NCI-H748 treated with DMSO at 0.1 percent for 48 hours (cell line): ENCODE data around the gene SYTL2.
A peak's percentile ranks its signal among the peaks of the same experiment; 100 is the strongest.
"Not testable (repeated sequence)": the region's sequence is repeated elsewhere in the genome, so short reads cannot be mapped to it uniquely, and the experiment has no call there.

Experiments
- DNase-seq: peaks from one replicate; lab custom pipeline; 2025; lab: John Stamatoyannopoulos, UW

The SYTL2 gene

GRCh38 chr11:85810871-85811611 is at the start of gene SYTL2:
SYTL2 (minus strand) TSS chr11:85811141; CDS start chr11:85757725, 53,416 bp downstream.
- DNase-seq: peak; percentile 12

- not testable (repeated sequence) for DNase-seq
These were observed 48.6 kb upstream of the SYTL2 start for GRCh38 chr11:85859541-85859940.

- no peak for DNase-seq
These were observed 46.2 kb upstream of the SYTL2 start for GRCh38 chr11:85857098-85857497.

GRCh38 chr11:85855341-85855656 is 44.4 kb upstream of the SYTL2 start, which contains the start of gene CCDC83:
CCDC83 (plus strand) TSS chr11:85855383; CDS start chr11:85865124, 9,741 bp downstream.
- DNase-seq: no peak

DNA sequence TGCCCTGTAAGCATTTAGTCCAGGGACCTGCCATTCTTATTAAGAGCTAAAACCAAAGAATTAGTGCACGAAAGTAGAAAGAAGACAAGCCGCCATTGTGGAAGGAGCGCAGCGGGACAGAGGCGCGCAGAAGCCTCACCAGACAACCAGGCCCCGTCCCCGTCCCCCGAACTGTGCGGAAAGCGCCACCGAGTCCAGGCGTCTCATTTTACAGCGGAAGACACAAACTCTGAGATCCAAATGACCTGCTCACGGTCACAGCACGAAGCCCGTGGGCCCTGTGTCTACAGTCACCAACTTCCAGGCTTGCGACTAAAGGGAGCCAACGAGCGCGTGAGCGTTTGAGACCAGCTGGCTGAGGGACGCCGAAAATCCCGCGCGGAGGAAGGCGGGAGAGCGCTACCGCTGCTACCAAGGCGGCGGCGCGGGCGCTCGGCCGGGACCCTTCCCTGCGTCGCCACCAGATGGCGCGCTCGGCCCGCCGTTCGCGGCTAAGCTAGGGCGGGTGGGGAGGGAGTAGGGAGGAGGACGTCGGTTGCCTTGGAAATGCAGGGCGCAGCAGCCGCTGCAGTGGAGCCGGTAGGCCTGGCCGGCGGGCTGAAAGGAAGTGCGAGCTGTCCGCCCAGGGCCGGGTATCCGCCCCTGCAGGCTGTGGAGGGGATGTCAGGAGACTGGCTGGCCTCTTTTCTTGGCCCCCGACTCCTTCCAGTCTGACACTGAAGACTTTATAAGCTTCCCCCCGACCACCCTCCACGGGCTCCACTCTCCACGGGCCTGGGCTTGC is 43.8 kb upstream of the SYTL2 start:
- DNase-seq: peak; percentile 59

GRCh38 chr11:85854212-85854556 is 43.2 kb upstream of the SYTL2 start:
- no peak for DNase-seq

DNA sequence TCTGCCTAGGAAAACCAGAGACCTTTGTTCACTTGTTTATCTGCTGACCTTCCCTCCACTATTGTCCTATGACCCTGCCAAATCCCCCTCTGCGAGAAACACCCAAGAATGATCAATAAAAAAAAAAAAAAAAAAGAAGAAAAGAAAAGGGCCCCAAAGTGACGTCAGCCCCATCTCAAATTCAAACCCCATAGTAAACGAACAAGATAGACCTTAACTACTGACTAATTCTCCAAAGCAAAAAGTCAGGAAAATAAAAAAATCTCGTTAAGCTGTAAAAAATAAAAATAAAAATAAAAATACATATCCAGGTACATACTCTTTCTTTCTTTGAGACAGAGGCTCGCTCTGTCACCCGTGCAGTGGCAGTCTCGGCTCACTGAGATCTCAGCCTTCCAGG is 42.6 kb upstream of the SYTL2 start:
- not testable (repeated sequence) for DNase-seq

GRCh38 chr11:85852754-85853153 is 41.8 kb upstream of the SYTL2 start:
- DNase-seq: not testable (repeated sequence)

GRCh38 chr11:85848556-85848955 is 37.6 kb upstream of the SYTL2 start:
- DNase-seq: no peak

DNA sequence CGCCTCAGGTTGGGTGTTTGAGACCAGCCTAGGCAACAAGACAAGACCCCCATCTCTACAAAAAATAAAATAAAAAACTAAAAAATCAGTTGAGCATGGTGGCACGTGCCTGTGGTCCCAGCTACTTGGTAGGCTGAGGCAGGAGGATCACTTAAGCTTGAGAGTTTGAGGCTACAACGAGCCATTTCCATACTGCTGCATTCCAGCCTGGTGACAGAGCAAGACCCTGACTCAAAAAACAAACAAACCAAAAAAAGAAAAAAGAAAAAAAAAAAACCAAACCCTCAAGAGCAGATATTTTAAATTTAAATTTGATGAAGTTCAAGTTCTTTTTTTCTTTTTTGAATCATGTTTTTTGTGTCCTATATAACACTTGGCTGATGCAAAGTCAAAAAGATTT is 37.1 kb upstream of the SYTL2 start:
- no peak for DNase-seq

- DNase-seq: no peak
These were observed 36.5 kb upstream of the SYTL2 start for GRCh38 chr11:85847436-85847835.

DNA sequence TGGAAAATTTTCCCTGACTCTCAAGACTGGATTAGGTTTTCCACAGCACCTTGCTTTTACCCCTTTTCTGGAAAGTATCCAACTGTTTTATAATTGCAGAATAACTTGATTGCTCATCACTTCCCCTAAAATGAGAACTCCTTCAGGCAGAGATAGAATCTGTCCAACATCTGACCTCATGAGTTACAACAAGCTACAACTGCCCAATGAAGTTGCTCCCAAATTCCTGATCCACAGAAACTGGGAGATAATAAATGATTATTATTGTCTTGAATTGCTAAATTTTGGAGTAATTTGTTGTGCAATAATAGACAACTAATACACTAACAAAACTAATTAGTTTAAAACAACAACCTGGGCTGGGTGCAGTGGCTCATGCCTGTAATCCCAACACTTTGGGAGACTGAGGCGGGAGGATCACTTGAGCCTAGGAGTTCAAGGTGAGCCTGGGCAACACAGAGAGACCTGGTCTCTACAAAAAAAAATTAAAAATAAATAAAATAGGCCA is 34.2 kb upstream of the SYTL2 start:
- no peak for DNase-seq

GRCh38 chr11:85844439-85845123 is 33.6 kb upstream of the SYTL2 start:
- no peak for DNase-seq

DNA sequence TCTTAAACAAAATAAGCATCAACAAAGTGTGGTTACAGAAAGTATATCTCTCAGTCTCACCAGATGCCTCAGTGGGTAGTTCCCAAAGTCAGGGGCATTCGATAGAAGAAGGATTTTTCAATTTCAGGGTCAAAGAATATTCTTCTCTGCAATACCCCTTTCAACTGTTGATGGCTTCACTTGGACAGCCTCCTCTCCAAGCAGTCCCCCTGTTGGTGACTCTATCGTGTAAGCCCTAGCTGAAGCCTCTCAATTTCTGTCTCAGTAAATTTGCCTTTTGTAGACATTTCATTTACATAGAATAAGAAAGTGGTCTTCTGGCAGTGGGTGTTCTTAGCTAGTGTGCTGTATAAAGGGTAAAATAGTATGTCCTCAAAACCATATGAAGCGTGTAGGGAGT is 33.0 kb upstream of the SYTL2 start:
- DNase-seq: no peak

- DNase-seq: not testable (repeated sequence)
These were observed 30.0 kb upstream of the SYTL2 start for GRCh38 chr11:85840932-85841331.

- no peak for DNase-seq
These were observed 24.8 kb upstream of the SYTL2 start for GRCh38 chr11:85835729-85836128.

DNA sequence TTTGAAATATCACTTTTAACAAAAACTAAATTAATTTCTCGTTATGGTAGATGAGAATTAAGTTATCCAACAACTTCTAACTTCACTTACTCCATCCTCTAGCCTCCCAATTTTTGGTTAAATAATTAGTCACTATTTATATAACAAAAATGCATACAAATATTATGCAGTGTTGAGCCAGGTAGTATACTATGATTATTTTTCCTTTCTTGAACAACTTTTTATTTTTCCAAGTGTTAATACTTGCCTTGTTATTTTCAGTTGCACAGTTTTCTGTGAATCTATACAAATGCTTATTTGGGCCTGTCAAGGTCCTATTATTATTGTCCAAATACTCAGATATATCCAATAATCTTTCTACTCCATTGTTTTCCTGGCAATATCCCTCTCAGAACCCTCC is 24.3 kb upstream of the SYTL2 start:
- DNase-seq: no peak

DNA sequence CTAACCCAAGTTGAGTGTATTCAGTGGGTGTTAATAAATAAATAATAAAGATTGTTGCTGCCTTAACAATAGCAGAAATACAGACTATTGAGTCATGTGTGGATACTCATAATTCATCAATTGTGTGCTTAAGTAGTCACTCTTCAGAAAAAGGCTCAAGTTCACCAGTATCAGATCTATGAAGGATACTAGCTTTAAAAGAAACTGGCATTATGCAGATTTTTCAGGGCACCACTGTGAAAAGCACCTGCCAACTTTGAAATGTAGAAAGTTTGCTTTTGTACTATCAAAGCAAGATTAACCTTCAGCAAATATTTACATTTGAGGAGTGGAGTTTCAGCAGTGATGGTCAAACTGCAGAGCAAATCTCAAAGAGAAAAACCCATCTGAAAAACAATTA is 20.1 kb upstream of the SYTL2 start:
- DNase-seq: peak; percentile 8

- DNase-seq: no peak
These were observed 18.2 kb upstream of the SYTL2 start for GRCh38 chr11:85829172-85829571.

DNA sequence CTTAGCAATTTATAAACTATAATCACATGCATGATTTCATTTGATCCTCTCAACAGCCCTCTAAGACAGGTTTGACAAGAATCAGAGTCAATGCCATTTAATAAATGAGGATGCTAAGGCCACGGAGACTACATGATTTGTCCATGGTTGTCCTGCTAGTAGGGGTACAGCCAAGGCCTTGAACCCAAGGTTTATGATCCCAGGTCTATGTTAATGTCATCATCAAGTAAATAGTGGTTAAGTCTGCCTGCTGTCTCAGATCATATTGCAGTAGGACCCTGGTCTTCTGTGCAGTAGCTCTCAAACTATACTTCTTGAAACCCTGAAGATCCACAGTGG is 17.7 kb upstream of the SYTL2 start:
- DNase-seq: no peak

DNA sequence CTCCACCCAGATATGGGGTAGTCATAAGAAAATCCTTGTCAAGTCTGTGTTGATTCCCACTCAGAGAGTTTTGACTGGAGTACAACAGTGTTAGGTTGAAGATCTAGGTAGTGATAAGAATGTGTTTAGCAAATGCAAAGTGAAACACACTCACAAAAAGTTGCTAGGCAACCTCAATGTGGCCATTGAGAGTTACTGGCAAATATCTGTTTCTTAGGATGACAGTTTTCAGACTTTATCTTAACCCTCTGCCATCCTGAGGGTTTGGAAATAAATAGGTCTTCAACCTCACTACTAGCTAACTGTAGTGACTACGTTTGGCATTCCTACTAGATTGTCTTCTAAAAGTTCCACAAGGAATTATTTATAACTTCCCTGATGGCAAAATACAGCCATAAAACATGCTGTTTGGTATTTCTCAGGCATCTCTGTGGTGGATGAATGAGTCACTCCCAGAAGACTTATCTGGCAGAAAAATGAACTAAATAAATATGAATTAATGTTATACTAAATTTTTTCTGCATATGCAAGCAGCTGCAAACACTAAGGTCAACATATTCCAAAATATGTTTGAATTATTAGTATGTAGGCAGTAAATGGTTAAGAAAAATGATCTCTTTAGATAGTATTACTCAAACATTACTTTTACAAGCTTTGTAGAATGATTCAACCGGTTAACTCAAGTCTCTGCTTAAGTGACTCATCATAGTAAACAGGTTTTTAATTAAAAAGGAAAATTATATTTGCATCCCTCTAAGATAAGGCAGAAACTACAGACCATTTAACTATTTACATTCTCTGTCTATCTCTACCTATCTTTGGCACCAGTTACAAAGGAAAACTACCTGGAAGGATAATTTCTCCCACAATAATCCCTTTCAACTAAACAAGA is 17.1 kb upstream of the SYTL2 start:
- no peak for DNase-seq
